ENCODE measurements around the gene NCOA1.
"Not testable (repeated sequence)": the region's sequence is repeated elsewhere in the genome, so short reads cannot be mapped to it uniquely, and the experiment has no call there.

The NCOA1 gene

GRCh38 chr2:24507549-24507948 is 16.5 kb downstream of the NCOA1 start:
- no peak for DNase-seq (ENCODE audit: low read depth in 3 of 3)

GRCh38 chr2:24508878-24509277 is 17.8 kb downstream of the NCOA1 start:
- DNase-seq (ENCODE audit: low read depth in 3 of 3): no peak

DNA sequence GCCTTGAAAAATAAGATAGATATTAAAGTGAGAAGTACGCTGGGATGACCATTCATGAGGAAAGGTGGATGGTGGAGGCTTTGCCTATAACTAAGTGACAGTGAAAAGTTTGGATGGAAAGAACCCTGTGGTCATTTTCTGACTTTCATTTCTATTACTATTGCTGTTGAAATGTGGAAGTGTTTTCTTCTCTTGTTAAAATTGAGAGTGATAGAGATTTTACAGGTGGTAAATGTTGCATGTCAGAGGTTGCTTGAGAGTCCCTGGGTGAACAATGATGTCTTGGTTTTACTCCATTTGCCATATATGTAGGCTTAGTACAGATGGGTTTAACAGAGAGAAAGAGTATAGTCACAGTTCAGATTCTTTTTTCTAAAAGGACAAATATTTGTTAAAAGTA is 18.4 kb downstream of the NCOA1 start:
- no peak for DNase-seq (ENCODE audit: low read depth in 3 of 3)

DNA sequence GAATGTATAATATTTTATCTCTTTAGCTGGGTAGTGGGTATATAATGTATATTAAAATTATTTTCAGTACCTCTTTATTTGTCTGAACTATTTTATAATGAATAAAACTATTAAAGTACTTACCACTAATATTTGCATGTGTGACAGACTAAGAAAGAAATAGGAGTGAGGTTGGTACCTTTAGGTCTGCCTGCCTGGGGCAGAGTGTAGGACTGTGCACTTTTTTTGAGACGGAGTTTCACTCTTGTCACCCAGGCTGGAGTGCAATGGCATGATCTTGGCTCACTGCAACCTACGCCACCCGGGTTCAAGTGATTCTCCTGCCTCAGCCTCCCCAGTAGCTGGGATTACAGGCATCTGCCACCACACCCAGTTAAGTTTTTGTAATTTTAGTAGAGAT is 18.8 kb downstream of the NCOA1 start:
- no peak for DNase-seq (ENCODE audit: low read depth in 3 of 3)

DNA sequence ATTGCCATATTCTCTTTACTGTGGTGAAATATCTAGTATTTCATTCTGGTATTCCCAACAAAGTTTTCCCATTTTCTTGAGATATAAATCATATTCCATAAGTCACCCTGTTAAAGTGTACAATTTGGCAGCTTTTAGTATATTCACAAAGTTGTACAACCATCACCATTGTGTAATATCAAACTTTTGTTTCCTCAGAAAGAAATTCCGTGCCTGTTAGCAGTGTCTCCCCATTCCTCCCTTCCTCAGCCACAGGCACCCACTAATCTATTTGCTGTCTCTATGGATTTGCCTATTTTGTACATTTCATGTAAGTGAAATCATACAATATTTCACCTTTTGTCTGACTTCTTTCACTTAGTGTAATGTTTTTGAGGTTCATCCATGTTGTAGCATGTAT is 19.7 kb downstream of the NCOA1 start:
- no peak for DNase-seq (ENCODE audit: low read depth in 3 of 3)

DNA sequence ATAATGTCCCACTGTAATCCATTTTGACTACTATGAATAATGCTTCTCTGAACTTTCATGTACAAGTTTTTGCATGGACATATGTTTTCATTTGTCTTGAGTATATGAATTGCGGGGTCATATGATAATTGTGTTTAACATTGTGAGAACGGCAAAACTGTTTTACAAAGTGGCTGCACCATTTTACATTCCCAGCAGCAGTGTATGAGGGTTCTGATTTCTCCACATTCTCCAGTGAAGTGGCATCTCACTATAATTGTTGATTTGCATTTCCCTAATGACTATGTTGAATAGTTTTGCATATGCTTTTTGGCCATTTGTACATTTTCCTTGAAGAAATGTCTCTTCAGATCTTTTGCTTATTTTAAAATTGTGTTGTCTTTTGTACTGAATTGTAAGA is 20.1 kb downstream of the NCOA1 start:
- DNase-seq (ENCODE audit: low read depth in 3 of 3): no peak

- no peak for DNase-seq (ENCODE audit: low read depth in 3 of 3)
Measured at GRCh38 chr2:24511894-24512293, 20.8 kb downstream of the NCOA1 start.

DNA sequence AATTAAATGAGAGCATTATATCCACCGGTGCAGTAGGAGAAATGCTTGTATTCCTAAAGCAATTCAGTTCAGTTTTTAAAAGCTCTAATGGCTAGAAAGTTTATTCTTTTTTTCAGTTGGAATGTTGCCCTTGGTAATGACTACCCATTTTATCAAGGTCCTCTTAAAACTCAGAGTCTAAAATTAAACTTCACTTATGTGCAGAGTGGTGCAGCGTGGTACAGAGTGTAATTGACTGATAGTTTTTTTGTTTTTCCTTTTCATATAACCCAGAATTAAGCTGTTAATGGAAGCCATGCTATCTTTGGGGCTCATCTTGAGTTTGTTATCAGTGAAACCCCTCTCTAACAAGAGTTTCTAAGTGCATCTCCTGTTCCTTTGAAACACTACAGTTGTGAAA is 21.4 kb downstream of the NCOA1 start:
- DNase-seq (ENCODE audit: low read depth in 3 of 3): no peak

- DNase-seq (ENCODE audit: low read depth in 3 of 3): no peak
Measured at GRCh38 chr2:24512831-24513230, 21.8 kb downstream of the NCOA1 start.

DNA sequence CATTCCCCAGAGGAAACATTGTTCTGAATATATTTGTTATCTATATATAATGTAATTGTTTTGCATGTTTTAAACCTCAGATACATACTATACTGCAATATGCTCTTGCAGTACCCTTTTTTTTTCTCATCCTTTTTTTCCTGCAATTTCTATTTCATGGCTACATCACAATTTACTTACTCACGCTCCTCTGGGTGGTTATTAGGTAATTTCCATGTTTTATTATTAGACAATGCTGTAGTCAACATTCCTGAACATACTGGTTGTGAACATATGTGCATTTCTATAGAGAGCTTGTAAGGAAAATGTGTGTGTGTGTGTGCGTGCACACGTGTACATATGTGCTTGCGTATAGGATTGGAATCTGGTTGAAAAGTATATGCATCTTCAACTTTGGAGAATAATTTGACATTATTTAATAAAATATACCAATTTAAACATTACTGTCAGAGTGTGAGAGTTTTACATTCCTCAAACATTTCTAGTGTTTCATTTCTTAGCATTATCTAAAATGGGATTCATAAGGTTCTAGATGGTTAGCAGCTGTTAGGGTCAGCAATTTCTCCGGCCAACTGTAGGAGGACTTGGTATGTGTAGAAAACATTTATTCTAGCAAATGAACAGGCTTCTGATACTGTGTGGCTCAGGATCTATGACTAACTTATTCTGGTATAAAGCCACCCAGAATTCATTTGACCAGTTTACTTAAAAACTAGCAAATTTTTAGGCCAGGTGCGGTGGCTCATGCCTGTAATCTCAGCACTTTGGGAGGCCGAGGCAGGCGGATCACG is 22.4 kb downstream of the NCOA1 start:
- no peak for DNase-seq (ENCODE audit: low read depth in 3 of 3)

DNA sequence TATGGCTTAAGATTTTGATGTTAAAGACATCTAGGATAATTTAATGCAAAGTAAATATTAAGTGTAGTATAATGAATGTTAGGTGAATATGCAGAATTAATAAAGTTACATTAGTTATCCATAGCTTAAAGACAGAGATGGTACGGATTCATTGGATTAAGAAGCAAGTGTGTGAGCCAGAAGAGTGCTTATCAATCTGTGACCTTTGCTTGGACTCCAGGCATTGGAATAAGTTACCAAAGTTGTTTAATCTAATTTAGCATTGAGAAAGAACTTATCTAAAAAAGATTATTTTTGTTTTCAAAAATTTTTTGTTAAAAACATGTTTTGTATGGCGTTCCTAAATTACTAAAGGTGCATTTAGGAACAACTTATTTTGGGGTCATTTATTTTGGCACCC is 23.8 kb downstream of the NCOA1 start:
- DNase-seq (ENCODE audit: low read depth in 3 of 3): no peak

- DNase-seq (ENCODE audit: low read depth in 3 of 3): no peak
Measured at GRCh38 chr2:24515335-24515734, 24.3 kb downstream of the NCOA1 start.

- DNase-seq (ENCODE audit: low read depth in 3 of 3): no peak
Measured at GRCh38 chr2:24515831-24516230, 24.8 kb downstream of the NCOA1 start.

GRCh38 chr2:24517247-24517646 is 26.2 kb downstream of the NCOA1 start:
- DNase-seq (ENCODE audit: low read depth in 3 of 3): no peak

- DNase-seq (ENCODE audit: low read depth in 3 of 3): no peak
Measured at GRCh38 chr2:24520175-24520574, 29.1 kb downstream of the NCOA1 start.

DNA sequence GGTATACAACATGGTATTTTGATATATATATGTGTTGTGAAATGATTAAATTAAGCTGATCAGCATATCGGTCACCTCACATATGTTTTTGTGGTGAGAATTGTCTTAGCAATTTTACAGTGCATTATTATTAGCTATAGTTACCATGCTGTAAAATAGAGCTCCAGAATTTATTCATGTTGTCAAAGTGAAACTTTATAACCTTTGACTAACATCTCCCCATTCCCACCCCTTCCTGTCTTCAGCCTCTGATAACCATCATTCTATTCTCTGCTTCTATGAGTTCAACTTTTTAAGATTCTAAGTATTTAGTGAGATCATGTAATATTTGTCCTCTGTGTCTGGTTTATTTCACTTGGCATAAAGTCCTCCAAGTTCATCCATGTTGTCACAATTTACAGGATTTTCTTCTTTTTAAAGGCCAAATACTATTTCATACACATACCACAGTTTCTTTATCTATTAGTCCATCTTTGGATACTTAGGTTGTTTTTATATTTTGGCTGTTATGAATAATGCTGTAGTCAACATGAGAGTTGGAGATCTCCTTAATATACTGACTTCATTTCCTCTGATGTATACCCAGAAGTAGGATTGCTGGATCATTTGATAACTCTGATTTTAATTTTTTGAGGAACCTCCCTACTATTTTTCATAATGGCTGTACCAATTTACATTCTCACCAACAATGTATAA is 30.3 kb downstream of the NCOA1 start:
- DNase-seq (ENCODE audit: low read depth in 3 of 3): no peak

- no peak for DNase-seq (ENCODE audit: low read depth in 3 of 3)
Measured at GRCh38 chr2:24521975-24522639, 31.1 kb downstream of the NCOA1 start.

DNA sequence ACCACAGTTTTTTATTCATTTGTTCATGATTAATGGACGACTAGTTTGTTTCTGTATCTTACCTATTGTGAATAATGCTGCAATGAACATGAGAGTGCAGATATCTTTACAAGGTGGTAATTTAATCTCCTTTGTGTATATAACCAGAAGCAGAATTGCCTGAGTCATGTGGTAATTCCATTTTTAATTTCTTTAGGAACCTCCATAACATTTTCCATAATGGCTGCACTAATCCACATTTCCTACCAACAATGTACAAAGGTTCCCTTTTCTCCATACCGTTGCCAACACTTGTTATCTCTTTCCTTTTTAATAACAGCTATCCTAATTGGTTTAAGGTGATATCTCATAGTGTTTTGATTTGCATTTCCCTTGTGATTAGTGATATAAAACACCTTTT is 36.5 kb downstream of the NCOA1 start:
- no peak for DNase-seq (ENCODE audit: low read depth in 3 of 3)

DNA sequence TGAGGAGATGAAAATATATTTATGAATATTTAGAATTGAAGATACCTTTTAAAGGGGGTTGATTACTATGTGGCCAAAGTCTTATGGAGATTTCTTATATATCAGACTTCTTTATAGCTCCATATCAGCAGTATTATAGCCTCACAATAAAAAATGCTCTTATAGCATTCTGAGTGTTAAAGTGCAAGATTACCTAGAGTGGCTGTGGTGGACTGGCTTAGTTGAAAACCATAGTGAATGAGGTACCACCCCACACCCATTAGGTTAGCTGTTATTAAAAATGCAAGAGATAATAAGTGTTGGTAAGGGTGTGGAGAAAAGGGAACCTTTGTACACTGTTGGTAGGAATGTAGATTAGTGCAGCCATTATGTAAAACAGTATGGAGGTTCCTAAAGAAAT is 39.7 kb downstream of the NCOA1 start:
- no peak for DNase-seq (ENCODE audit: low read depth in 3 of 3)

DNA sequence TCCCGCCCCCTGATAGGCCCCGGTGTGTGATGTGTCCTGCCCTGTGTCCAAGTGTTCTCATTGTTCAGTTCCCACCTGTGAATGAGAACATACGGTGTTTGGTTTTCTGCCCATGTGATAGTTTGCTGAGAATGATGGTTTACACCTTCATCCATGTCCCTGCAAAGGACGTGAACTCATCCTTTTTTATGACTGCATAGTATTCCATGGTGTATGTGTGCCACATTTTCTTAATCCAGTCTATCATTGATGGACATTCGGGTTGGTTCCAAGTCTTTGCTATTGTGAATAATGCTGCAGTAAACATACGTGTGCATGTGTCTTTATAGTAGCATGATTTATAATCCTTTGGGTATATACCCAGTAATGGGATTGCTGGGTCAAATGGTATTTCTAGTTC is 40.6 kb downstream of the NCOA1 start:
- not testable (repeated sequence) for DNase-seq (ENCODE audit: low read depth in 3 of 3)

- not testable (repeated sequence) for DNase-seq (ENCODE audit: low read depth in 3 of 3)
Measured at GRCh38 chr2:24532057-24532456, 41.0 kb downstream of the NCOA1 start.

DNA sequence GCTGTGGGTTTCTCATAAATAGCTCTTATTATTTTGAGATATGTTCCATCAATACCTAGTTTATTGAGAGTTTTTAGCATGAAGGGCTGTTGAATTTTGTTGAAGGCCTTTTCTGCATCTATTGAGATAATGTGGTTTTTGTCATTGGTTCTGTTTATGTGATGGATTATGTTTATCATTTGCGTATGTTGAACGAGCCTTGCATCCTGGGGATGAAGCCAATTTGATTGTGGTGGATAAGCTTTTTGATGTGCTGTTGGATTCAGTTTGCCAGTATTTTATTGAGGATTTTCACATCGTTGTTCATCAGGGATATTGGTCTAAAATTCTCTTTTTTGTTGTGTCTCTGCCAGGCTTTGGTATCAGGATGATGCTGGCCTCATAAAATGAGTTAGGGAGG is 42.5 kb downstream of the NCOA1 start:
- not testable (repeated sequence) for DNase-seq (ENCODE audit: low read depth in 3 of 3)

GRCh38 chr2:24538720-24539119 is 47.7 kb downstream of the NCOA1 start:
- no peak for DNase-seq (ENCODE audit: low read depth in 3 of 3)

All from stimulated activated CD4-positive, alpha-beta T cell treated with anti-CD3 and anti-CD28 coated beads, TNF-alpha, amount 100 ng/mL, for 48 hours (primary cell).